HepG2 (cell line): ENCODE measurements around the gene LSM12. TPM values are rescaled to one million over a fixed set of nuclear protein-coding genes. Genes with fewer than 3 reads are reported as not detected.

Experiments used
- AGO2 ChIP-seq: fragments of 200-400 bp; formaldehyde crosslinking; optimal IDR thresholded peaks from 2 replicates; pipeline ENCODE3; 2017; ENCODE audit warnings: mild to moderate bottlenecking, low read depth, low read length, moderate library complexity
- ARID5B ChIP-seq: IDR thresholded peaks from 2 replicates; pipeline ENCODE4 v1.4.0; 2020; ENCODE audit warnings: mild to moderate bottlenecking, missing genetic modification reagents
- ATF5 ChIP-seq: sonication (generic); formaldehyde crosslinking; IDR thresholded peaks from 2 replicates; pipeline ENCODE4 v1.4.0; 2020; ENCODE audit warnings: mild to moderate bottlenecking, low read depth, missing genetic modification reagents
- ATF7 ChIP-seq, 2 experiments: fragments of 450-650 bp in 1 of 2; sonication (generic) in 1 of 2; formaldehyde crosslinking in 1 of 2; IDR thresholded peaks; 2 replicates each; pipeline versions ENCODE4 v1.4.0 to v1.6.1; 2016 to 2020; ENCODE audit warnings: antibody characterized with exemption in 1 of 2, mild to moderate bottlenecking in 1 of 2, missing genetic modification reagents in 1 of 2
- SAFB2 ChIP-seq: sonication (generic); formaldehyde crosslinking; IDR thresholded peaks from 2 replicates; pipeline ENCODE4 v1.5.1; 2020; ENCODE audit warnings: missing genetic modification reagents, low read depth, mild to moderate bottlenecking, borderline replicate concordance
- SIN3A ChIP-seq: IDR thresholded peaks from 2 replicates; pipeline ENCODE4 v1.6.1; 2011; ENCODE audit warnings: low read depth, mild to moderate bottlenecking, control low read depth, low read length, borderline replicate concordance
- SNAPC4 ChIP-seq: sonication (generic); formaldehyde crosslinking; IDR thresholded peaks from 2 replicates; pipeline ENCODE4 v1.4.0; 2020; ENCODE audit warnings: mild to moderate bottlenecking, missing genetic modification reagents
- SOX6 ChIP-seq, 2 experiments: fragments of 450-650 bp in 1 of 2; sonication (generic) in 1 of 2; formaldehyde crosslinking in 1 of 2; IDR thresholded peaks; 2 replicates each; pipeline versions ENCODE4 v1.4.0 to v1.6.1; 2017 to 2020; ENCODE audit warnings: antibody characterized with exemption in 1 of 2, mild to moderate bottlenecking in 1 of 2, missing genetic modification reagents in 1 of 2
- TCF7L2 ChIP-seq: IDR thresholded peaks from 2 replicates; pipeline ENCODE4 v1.6.1; 2011; ENCODE audit warnings: mild to moderate bottlenecking, low read depth, low read length, moderate library complexity
- TOE1 ChIP-seq: sonication (generic); formaldehyde crosslinking; IDR thresholded peaks from 2 replicates; pipeline ENCODE4 v1.4.0; 2020; ENCODE audit warnings: mild to moderate bottlenecking, missing genetic modification reagents
- ZC3H13 ChIP-seq: sonication (generic); formaldehyde crosslinking; IDR thresholded peaks from 2 replicates; pipeline ENCODE4 v1.8.1; 2023; ENCODE audit warnings: mild to moderate bottlenecking, missing genetic modification reagents, moderate library complexity
- ZMAT5 ChIP-seq: sonication (generic); formaldehyde crosslinking; IDR thresholded peaks from 2 replicates; pipeline ENCODE4 v1.5.0; 2020; ENCODE audit warnings: mild to moderate bottlenecking, low read depth, missing genetic modification reagents, borderline replicate concordance
- ZNF10 ChIP-seq: sonication (generic); formaldehyde crosslinking; IDR thresholded peaks from 2 replicates; pipeline ENCODE4 v1.4.0; 2020; ENCODE audit warnings: mild to moderate bottlenecking, low read depth, missing genetic modification reagents, borderline replicate concordance
- ZNF572 ChIP-seq: sonication (generic); formaldehyde crosslinking; IDR thresholded peaks from 2 replicates; pipeline ENCODE4 v1.5.1; 2020; ENCODE audit warnings: mild to moderate bottlenecking, missing genetic modification reagents
- ZNF766 ChIP-seq: sonication (generic); formaldehyde crosslinking; IDR thresholded peaks from 2 replicates; pipeline ENCODE4 v1.5.0; 2020; ENCODE audit warnings: missing genetic modification reagents, borderline replicate concordance
- ZNF850 ChIP-seq: sonication (generic); formaldehyde crosslinking; conservative IDR thresholded peaks from 2 replicates; pipeline ENCODE4 v1.9.0; 2021; ENCODE audit warnings: mild to moderate bottlenecking, missing genetic modification reagents
- polyA plus RNA-seq, 8 experiments: library from polyadenylated mRNA; depleted of rRNA in 3 of 8; stranded (reverse) in 7 of 8; unstranded in 1 of 8; fragments of >200 nt; fragmentation: Illumina TruSeq in 4 of 8; extraction: Trizol in 4 of 8; gene quantifications; 2 replicates each; pipeline versions ENCODE4 v1.2.1 to v1.2.3, GENCODE V29; 2011 to 2016; ENCODE audit warnings: low read depth in 4 of 8, missing spikeins in 1 of 8, mixed read lengths in 1 of 8; ENCODE audit not compliant: insufficient read depth in 1 of 8
- total RNA-seq, 5 experiments: library from RNA; depleted of rRNA; stranded (reverse); fragments of >200 nt; fragmentation: Illumina TruSeq; extraction: Trizol; gene quantifications; 2 replicates each; pipeline ENCODE4 v1.2.3, GENCODE V29; 2016; ENCODE audit warnings: low read depth in 1 of 5

LSM12 gene
- total and polyA plus RNA-seq, 2 of the 13 experiments (the other 11 are each of a cell fraction or from before 2014, with no cell fraction given): 52.8 to 55.7 TPM

- no peak for TF ChIP-seq ZNF766 (CRISPR knock-in tag)
- TF ChIP-seq ZNF572 (CRISPR knock-in tag): peak; percentile 71; the same call in 1 of the 2 replicates
- no peak; the same call in 1 of the 2 replicates for TF ChIP-seq ZC3H13 (CRISPR knock-in tag)
- TF ChIP-seq TOE1 (CRISPR knock-in tag): peak; percentile 80; the same call in 1 of the 2 replicates
- peak; percentile 87 for TF ChIP-seq SIN3A
- TF ChIP-seq ZNF850: no peak
- peak; percentile 78 for TF ChIP-seq ARID5B (CRISPR knock-in tag)
- TF ChIP-seq AGO2: peak; percentile 65
- no peak for TF ChIP-seq ATF7 (IDR thresholded peaks at IDR 0.05)
- TF ChIP-seq ATF7 (CRISPR knock-in tag; IDR thresholded peaks at IDR 0.05): peak; percentile 89
- TF ChIP-seq ATF5 (CRISPR knock-in tag): 0 out of 2 replicates have a peak, but pooled peaks have one; percentile 57
- TF ChIP-seq SOX6 (IDR thresholded peaks at IDR 0.05): no peak
- peak; percentile 92 for TF ChIP-seq SOX6 (CRISPR knock-in tag; IDR thresholded peaks at IDR 0.05)
- TF ChIP-seq TCF7L2: no peak
- TF ChIP-seq SNAPC4: no peak
- no peak for TF ChIP-seq ZMAT5 (CRISPR knock-in tag)
- no peak for TF ChIP-seq ZNF10 (CRISPR knock-in tag)
- no peak; the same call in 1 of the 2 replicates for TF ChIP-seq SAFB2 (CRISPR knock-in tag)
Measured at GRCh38 chr17:44108440-44109311, 42.2 kb upstream of the LSM12 start (continued).
